OCI-LY1 (cell line): ENCODE results near the gene IVD.

ENCODE experiments used
- H2AFZ ChIP-seq: fragments of 200-600 bp; sonication (generic), shearing (Covaris generic); 2 replicates; pipeline ENCODE4 v1.6.0; 2014; ENCODE audit warnings: antibody characterized with exemption, mild to moderate bottlenecking, low read length
- H3F3A ChIP-seq: fragments of 200-600 bp; sonication (generic), shearing (Covaris generic); 2 replicates; pipeline ENCODE4 v1.6.0; 2014; ENCODE audit warnings: mild to moderate bottlenecking, antibody characterized with exemption, low read length, moderate library complexity; ENCODE audit not compliant: insufficient read depth
- H3K27ac ChIP-seq: fragments of 200-600 bp; sonication (generic); 2 replicates; pipeline ENCODE4 v1.5.1; 2014; ENCODE audit warnings: low read length, mixed run types, mild to moderate bottlenecking, low read depth; ENCODE audit not compliant: poor library complexity, severe bottlenecking
- H3K27me3 ChIP-seq: fragments of 200-600 bp; sonication (generic); 2 replicates; pipeline ENCODE4 v1.6.0; 2014; ENCODE audit warnings: antibody characterized with exemption, mild to moderate bottlenecking, low read length, moderate library complexity; ENCODE audit not compliant: insufficient read depth
- H3K36me3 ChIP-seq: fragments of 200-600 bp; sonication (generic); 2 replicates; pipeline ENCODE4 v1.6.1; 2014; ENCODE audit warnings: mild to moderate bottlenecking, antibody characterized with exemption, low read length, moderate library complexity, mixed read lengths; ENCODE audit not compliant: insufficient read depth
- H3K4me1 ChIP-seq: fragments of 200-600 bp; sonication (generic); 2 replicates; pipeline ENCODE4 v1.5.1; 2014; ENCODE audit warnings: mild to moderate bottlenecking, low read length, moderate library complexity; ENCODE audit not compliant: insufficient read depth, severe bottlenecking
- H3K4me2 ChIP-seq: fragments of 200-600 bp; sonication (generic), shearing (Covaris generic); 2 replicates; pipeline ENCODE4 v1.6.1; 2014; ENCODE audit warnings: low read length
- H3K4me3 ChIP-seq: fragments of 200-600 bp; sonication (generic); 2 replicates; pipeline ENCODE4 v1.5.1; 2014; ENCODE audit warnings: low read length, low read depth, mild to moderate bottlenecking, mixed read lengths; ENCODE audit not compliant: poor library complexity, severe bottlenecking
- H3K79me2 ChIP-seq: fragments of 200-600 bp; shearing (Covaris generic); 2 replicates; pipeline ENCODE4 v1.6.1; 2016; ENCODE audit warnings: mixed run types, low read length, mixed read lengths; ENCODE audit not compliant: insufficient read depth
- H3K9ac ChIP-seq: fragments of 200-600 bp; sonication (generic), shearing (Covaris generic); 2 replicates; pipeline ENCODE4 v1.6.1; 2014; ENCODE audit warnings: mild to moderate bottlenecking, low read length, mixed read lengths
- H3K9me2 ChIP-seq: fragments of 200-600 bp; sonication (generic), shearing (Covaris generic); 2 replicates; pipeline ENCODE4 v1.6.1; 2014; ENCODE audit warnings: low read depth, mild to moderate bottlenecking, low read length, mixed read lengths
- H3K9me3 ChIP-seq: fragments of 200-600 bp; shearing (Covaris generic); 2 replicates; pipeline ENCODE4 v1.6.1; 2014; ENCODE audit warnings: low read length, mixed read lengths
- H4K20me1 ChIP-seq: fragments of 200-600 bp; sonication (generic), shearing (Covaris generic); 2 replicates; pipeline ENCODE4 v1.6.0; 2016; ENCODE audit warnings: mild to moderate bottlenecking, low read length; ENCODE audit not compliant: insufficient read depth
- CTCF ChIP-seq: fragments of 200-600 bp; sonication (generic), shearing (Covaris generic); IDR thresholded peaks from 2 replicates; pipeline ENCODE4 v1.5.1; 2017; ENCODE audit warnings: mild to moderate bottlenecking, antibody characterized with exemption, low read length, moderate library complexity, mixed read lengths
- EZH2 ChIP-seq: fragments of 200-600 bp; sonication (generic), shearing (Covaris generic); IDR thresholded peaks from 2 replicates; pipeline ENCODE4 v1.8.0; 2017; ENCODE audit warnings: borderline replicate concordance, mixed run types, mild to moderate bottlenecking, antibody characterized with exemption, low read length, moderate library complexity, mixed read lengths

Gene IVD

GRCh38 chr15:40361640-40362039 is 44.0 kb upstream of the IVD start:
- H3K4me3 ChIP-seq, result no peak overlapping the region
- no peaks in the 10 kb centered on the region for H3K9me2 ChIP-seq
- no peaks in the 10 kb centered on the region for H3K27me3 ChIP-seq
- H2AFZ ChIP-seq, result no peak overlapping the region
- no peaks in the 10 kb centered on the region for H3K79me2 ChIP-seq
- no peaks in the 10 kb centered on the region for H4K20me1 ChIP-seq
- H3K36me3 ChIP-seq, result no peaks in the 10 kb centered on the region
- TF ChIP-seq EZH2 (no peak), CTCF (no peak)
- H3K9me3 ChIP-seq, result no peaks in the 10 kb centered on the region
- H3K4me2 ChIP-seq, result no peak overlapping the region
- H3K4me1 ChIP-seq, result peaks cover 13% of the 10 kb centered on the region
- H3K9ac ChIP-seq, result no peak overlapping the region
- H3F3A ChIP-seq, result no peaks in the 10 kb centered on the region
- H3K27ac ChIP-seq, result no peak overlapping the region

GRCh38 chr15:40363611-40364010 is 42.0 kb upstream of the IVD start:
- no peaks in the 10 kb centered on the region for H3K36me3 ChIP-seq
- no peak overlapping the region for H3K4me2 ChIP-seq
- no peaks in the 10 kb centered on the region for H3K9me2 ChIP-seq
- H2AFZ ChIP-seq, result no peak overlapping the region
- H3K27me3 ChIP-seq, result no peaks in the 10 kb centered on the region
- peaks cover 17% of the 10 kb centered on the region for H3K4me1 ChIP-seq
- H3K4me3 ChIP-seq, result no peak overlapping the region
- H3K9ac ChIP-seq, result no peak overlapping the region
- H4K20me1 ChIP-seq, result no peaks in the 10 kb centered on the region
- H3K27ac ChIP-seq, result no peak overlapping the region
- H3K79me2 ChIP-seq, result no peaks in the 10 kb centered on the region
- TF ChIP-seq CTCF, result no peak
- no peak for TF ChIP-seq EZH2
- no peaks in the 10 kb centered on the region for H3F3A ChIP-seq
- H3K9me3 ChIP-seq, result no peaks in the 10 kb centered on the region

GRCh38 chr15:40364251-40364650 is 41.3 kb upstream of the IVD start:
- Histone ChIP-seq H3K9me2 (no peaks in the 10 kb centered on the region), H3K9me3 (no peaks in the 10 kb centered on the region), H3K4me3 (no peak overlapping the region), H3F3A (no peaks in the 10 kb centered on the region), H3K79me2 (no peaks in the 10 kb centered on the region), H2AFZ (no peak overlapping the region), H4K20me1 (no peaks in the 10 kb centered on the region), H3K9ac (no peak overlapping the region), H3K36me3 (no peaks in the 10 kb centered on the region), H3K4me2 (no peak overlapping the region), H3K27ac (no peak overlapping the region), H3K27me3 (no peaks in the 10 kb centered on the region), H3K4me1 (peaks cover 13% of the 10 kb centered on the region)
- TF ChIP-seq CTCF (no peak), EZH2 (no peak)
